HUES48 (cell line): Measurements from ENCODE around the gene C1QL1.

Experiments
- H3K27ac ChIP-seq: one replicate; pipeline ENCODE4 v1.7.0; 2013; ENCODE audit warnings: low read depth, low read length, inconsistent platforms
- H3K27me3 ChIP-seq: 2 replicates; pipeline ENCODE4 v1.6.1; 2013; ENCODE audit warnings: mild to moderate bottlenecking, low read length; ENCODE audit not compliant: control insufficient read depth, insufficient read depth
- H3K36me3 ChIP-seq: 2 replicates; pipeline ENCODE4 v1.6.1; 2013; ENCODE audit warnings: low read length; ENCODE audit not compliant: control insufficient read depth, insufficient read depth
- H3K4me1 ChIP-seq: 2 replicates; pipeline ENCODE4 v1.6.1; 2013; ENCODE audit warnings: mild to moderate bottlenecking, low read length; ENCODE audit not compliant: control insufficient read depth, insufficient read depth
- H3K4me3 ChIP-seq: 2 replicates; pipeline ENCODE4 v1.5.1; 2013; ENCODE audit warnings: mild to moderate bottlenecking, low read depth, low read length
- H3K9ac ChIP-seq: 2 replicates; pipeline ENCODE4 v1.6.1; 2013; ENCODE audit warnings: mild to moderate bottlenecking, low read depth, low read length, moderate library complexity
- H3K9me3 ChIP-seq: 2 replicates; pipeline ENCODE4 v1.6.1; 2013; ENCODE audit warnings: low read length; ENCODE audit not compliant: control insufficient read depth, insufficient read depth

C1QL1 gene

GRCh38 chr17:44940768-44941167 lies 27.3 kb downstream of the C1QL1 start:
- Histone ChIP-seq H3K9me3 (no peaks in the 10 kb centered on the region), H3K4me1 (peaks cover 9% of the 10 kb centered on the region; the same call in 1 of the 2 replicates), H3K36me3 (peaks cover 68% of the 10 kb centered on the region), H3K9ac (no peak overlapping the region), H3K27me3 (no peaks in the 10 kb centered on the region), H3K4me3 (no peak overlapping the region), H3K27ac (no peak overlapping the region)

- no peaks in the 10 kb centered on the region for H3K27me3 ChIP-seq
- no peak overlapping the region for H3K9ac ChIP-seq
- H3K27ac ChIP-seq, result no peak overlapping the region
- H3K4me1 ChIP-seq, result peaks cover 9% of the 10 kb centered on the region; the same call in 1 of the 2 replicates
- no peaks in the 10 kb centered on the region for H3K9me3 ChIP-seq
- H3K4me3 ChIP-seq, result no peak overlapping the region
- H3K36me3 ChIP-seq, result peaks cover 70% of the 10 kb centered on the region
These were observed 27.8 kb downstream of the C1QL1 start for GRCh38 chr17:44940317-44940716.

- Histone ChIP-seq H3K9ac (no peak overlapping the region), H3K4me3 (no peak overlapping the region), H3K27ac (no peak overlapping the region), H3K4me1 (no peaks in the 10 kb centered on the region; the same call in 1 of the 2 replicates), H3K36me3 (peaks cover 78% of the 10 kb centered on the region), H3K9me3 (no peaks in the 10 kb centered on the region), H3K27me3 (no peaks in the 10 kb centered on the region)
These were observed 33.0 kb downstream of the C1QL1 start for GRCh38 chr17:44935116-44935515.

- H3K9me3 ChIP-seq, result no peaks in the 10 kb centered on the region
- peaks cover 79% of the 10 kb centered on the region for H3K36me3 ChIP-seq
- H3K4me1 ChIP-seq, result no peaks in the 10 kb centered on the region
- H3K27me3 ChIP-seq, result no peaks in the 10 kb centered on the region
- H3K9ac ChIP-seq, result no peak overlapping the region
- H3K4me3 ChIP-seq, result no peak overlapping the region
- no peak overlapping the region for H3K27ac ChIP-seq
These were observed 33.4 kb downstream of the C1QL1 start for GRCh38 chr17:44934745-44935105.

GRCh38 chr17:44933824-44934744 lies 34.0 kb downstream of the C1QL1 start:
- Histone ChIP-seq H3K27ac (no peak overlapping the region), H3K4me3 (no peak overlapping the region), H3K9ac (no peak overlapping the region), H3K4me1 (no peaks in the 10 kb centered on the region), H3K36me3 (peaks cover 85% of the 10 kb centered on the region), H3K27me3 (no peaks in the 10 kb centered on the region), H3K9me3 (no peaks in the 10 kb centered on the region)

GRCh38 chr17:44932787-44933097 lies 35.4 kb downstream of the C1QL1 start:
- H3K27me3 ChIP-seq, result no peaks in the 10 kb centered on the region
- H3K27ac ChIP-seq, result no peak overlapping the region
- no peak overlapping the region for H3K9ac ChIP-seq
- no peak overlapping the region for H3K4me3 ChIP-seq
- no peaks in the 10 kb centered on the region for H3K4me1 ChIP-seq
- peaks cover 91% of the 10 kb centered on the region for H3K36me3 ChIP-seq
- H3K9me3 ChIP-seq, result no peaks in the 10 kb centered on the region

- H3K9me3 ChIP-seq, result no peaks in the 10 kb centered on the region
- H3K9ac ChIP-seq, result no peak overlapping the region
- peaks cover 93% of the 10 kb centered on the region for H3K36me3 ChIP-seq
- no peaks in the 10 kb centered on the region for H3K27me3 ChIP-seq
- no peak overlapping the region for H3K27ac ChIP-seq
- H3K4me3 ChIP-seq, result no peak overlapping the region
- no peaks in the 10 kb centered on the region for H3K4me1 ChIP-seq
These were observed 35.9 kb downstream of the C1QL1 start for GRCh38 chr17:44932096-44932786.

- H3K4me3 ChIP-seq, result no peak overlapping the region
- peaks cover 98% of the 10 kb centered on the region for H3K36me3 ChIP-seq
These were observed 36.7 kb downstream of the C1QL1 start for GRCh38 chr17:44931376-44931775.

GRCh38 chr17:44930667-44931066 lies 37.4 kb downstream of the C1QL1 start:
- no peak overlapping the region for H3K27ac ChIP-seq

More at GRCh38 chr17:44931376-44931775, 36.7 kb downstream of the C1QL1 start:
- no peak overlapping the region for H3K27ac ChIP-seq
- no peaks in the 10 kb centered on the region for H3K27me3 ChIP-seq
- no peak overlapping the region for H3K9ac ChIP-seq
- no peaks in the 10 kb centered on the region for H3K9me3 ChIP-seq
- no peaks in the 10 kb centered on the region for H3K4me1 ChIP-seq

GRCh38 chr17:44928950-44929720 lies 39.0 kb downstream of the C1QL1 start:
- Histone ChIP-seq H3K9me3 (no peaks in the 10 kb centered on the region), H3K4me1 (no peaks in the 10 kb centered on the region), H3K4me3 (no peak overlapping the region), H3K27me3 (no peaks in the 10 kb centered on the region), H3K27ac (no peak overlapping the region), H3K9ac (no peak overlapping the region), H3K36me3 (peaks cover 86% of the 10 kb centered on the region)

More at GRCh38 chr17:44930667-44931066, 37.4 kb downstream of the C1QL1 start:
- peaks cover 99% of the 10 kb centered on the region for H3K36me3 ChIP-seq
- H3K27me3 ChIP-seq, result no peaks in the 10 kb centered on the region
- no peak overlapping the region for H3K4me3 ChIP-seq
- H3K9ac ChIP-seq, result no peak overlapping the region
- H3K4me1 ChIP-seq, result no peaks in the 10 kb centered on the region
- no peaks in the 10 kb centered on the region for H3K9me3 ChIP-seq
